Measurements from ENCODE around the gene NELL1.

NELL1 gene

GRCh38 chr11:20926799-20927540 lies 257.6 kb downstream of the NELL1 start:
- Histone ChIP-seq H3K27ac (ENCODE audit: low read depth, low read length) (no peak overlapping the region), H3K9me3 (ENCODE audit: control insufficient read depth in 1 of 2, low read length in 2 of 2) (no peaks in the 10 kb centered on the region), H3K36me3 (ENCODE audit: control insufficient read depth in 1 of 2, insufficient read depth in 2 of 2, low read length in 2 of 2) (no peaks in the 10 kb centered on the region), H3K9ac (ENCODE audit: low read depth in 1 of 2, low read length in 2 of 2) (no peak overlapping the region), H3K27me3 (ENCODE audit: control insufficient read depth in 1 of 2, insufficient read depth in 2 of 2, low read length in 2 of 2) (no peaks in the 10 kb centered on the region), H3K4me3 (ENCODE audit: low read depth in 1 of 2, low read length in 2 of 2) (no peak overlapping the region), H3K4me1 (ENCODE audit: control insufficient read depth in 1 of 2, insufficient read depth in 2 of 2, low read length in 2 of 2) (no peaks in the 10 kb centered on the region)

GRCh38 chr11:20931029-20931428 lies 261.6 kb downstream of the NELL1 start:
- Histone ChIP-seq H3K9ac (ENCODE audit: low read depth in 1 of 2, low read length in 2 of 2) (no peak overlapping the region), H3K4me3 (ENCODE audit: low read depth in 1 of 2, low read length in 2 of 2) (no peak overlapping the region), H3K9me3 (ENCODE audit: control insufficient read depth in 1 of 2, low read length in 2 of 2) (no peaks in the 10 kb centered on the region), H3K27ac (ENCODE audit: low read depth, low read length) (no peak overlapping the region), H3K27me3 (ENCODE audit: control insufficient read depth in 1 of 2, insufficient read depth in 2 of 2, low read length in 2 of 2) (no peaks in the 10 kb centered on the region), H3K36me3 (ENCODE audit: control insufficient read depth in 1 of 2, insufficient read depth in 2 of 2, low read length in 2 of 2) (no peaks in the 10 kb centered on the region), H3K4me1 (ENCODE audit: control insufficient read depth in 1 of 2, insufficient read depth in 2 of 2, low read length in 2 of 2) (no peaks in the 10 kb centered on the region)

DNA sequence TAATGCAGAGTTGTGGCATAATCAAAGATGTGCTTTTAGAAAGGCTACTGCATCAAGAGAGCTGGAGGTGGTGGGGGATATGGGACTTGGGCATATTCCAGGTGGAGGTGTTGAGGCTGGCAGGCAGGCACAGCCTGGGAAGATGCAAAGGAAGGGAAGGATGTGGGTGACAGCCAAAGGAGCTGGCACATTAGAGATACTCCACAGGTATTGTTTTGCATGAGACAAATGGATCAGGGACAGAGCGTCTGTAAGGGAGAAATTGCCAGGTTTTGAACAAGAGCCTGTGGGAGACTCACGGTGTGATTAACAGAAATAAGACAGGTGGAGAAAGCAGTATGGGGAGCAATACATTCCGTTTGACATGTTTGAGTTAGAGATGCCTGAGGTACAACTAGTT lies 263.7 kb downstream of the NELL1 start:
- Histone ChIP-seq H3K27ac (ENCODE audit: low read depth, low read length) (no peak overlapping the region), H3K9me3 (ENCODE audit: control insufficient read depth in 1 of 2, low read length in 2 of 2) (no peaks in the 10 kb centered on the region), H3K36me3 (ENCODE audit: control insufficient read depth in 1 of 2, insufficient read depth in 2 of 2, low read length in 2 of 2) (no peaks in the 10 kb centered on the region), H3K4me1 (ENCODE audit: control insufficient read depth in 1 of 2, insufficient read depth in 2 of 2, low read length in 2 of 2) (no peaks in the 10 kb centered on the region), H3K4me3 (ENCODE audit: low read depth in 1 of 2, low read length in 2 of 2) (no peak overlapping the region), H3K27me3 (ENCODE audit: control insufficient read depth in 1 of 2, insufficient read depth in 2 of 2, low read length in 2 of 2) (no peaks in the 10 kb centered on the region), H3K9ac (ENCODE audit: low read depth in 1 of 2, low read length in 2 of 2) (no peak overlapping the region)

- Histone ChIP-seq H3K4me3 (ENCODE audit: low read depth in 1 of 2, low read length in 2 of 2) (no peak overlapping the region), H3K9me3 (ENCODE audit: control insufficient read depth in 1 of 2, low read length in 2 of 2) (no peaks in the 10 kb centered on the region), H3K9ac (ENCODE audit: low read depth in 1 of 2, low read length in 2 of 2) (no peak overlapping the region), H3K27ac (ENCODE audit: low read depth, low read length) (no peak overlapping the region), H3K27me3 (ENCODE audit: control insufficient read depth in 1 of 2, insufficient read depth in 2 of 2, low read length in 2 of 2) (no peaks in the 10 kb centered on the region), H3K36me3 (ENCODE audit: control insufficient read depth in 1 of 2, insufficient read depth in 2 of 2, low read length in 2 of 2) (no peaks in the 10 kb centered on the region), H3K4me1 (ENCODE audit: control insufficient read depth in 1 of 2, insufficient read depth in 2 of 2, low read length in 2 of 2) (no peaks in the 10 kb centered on the region)
Measured at GRCh38 chr11:20933958-20934357, 264.6 kb downstream of the NELL1 start.

- no peak overlapping the region for H3K4me3 ChIP-seq (ENCODE audit: low read depth in 1 of 2, low read length in 2 of 2)
- H3K9me3 ChIP-seq (ENCODE audit: control insufficient read depth in 1 of 2, low read length in 2 of 2) = no peaks in the 10 kb centered on the region
- H3K4me1 ChIP-seq (ENCODE audit: control insufficient read depth in 1 of 2, insufficient read depth in 2 of 2, low read length in 2 of 2) = no peaks in the 10 kb centered on the region
- no peak overlapping the region for H3K27ac ChIP-seq (ENCODE audit: low read depth, low read length)
- H3K9ac ChIP-seq (ENCODE audit: low read depth in 1 of 2, low read length in 2 of 2) = no peak overlapping the region
- no peaks in the 10 kb centered on the region for H3K36me3 ChIP-seq (ENCODE audit: control insufficient read depth in 1 of 2, insufficient read depth in 2 of 2, low read length in 2 of 2)
- H3K27me3 ChIP-seq (ENCODE audit: control insufficient read depth in 1 of 2, insufficient read depth in 2 of 2, low read length in 2 of 2) = no peaks in the 10 kb centered on the region
Measured at GRCh38 chr11:20934516-20934915, 265.1 kb downstream of the NELL1 start.

DNA sequence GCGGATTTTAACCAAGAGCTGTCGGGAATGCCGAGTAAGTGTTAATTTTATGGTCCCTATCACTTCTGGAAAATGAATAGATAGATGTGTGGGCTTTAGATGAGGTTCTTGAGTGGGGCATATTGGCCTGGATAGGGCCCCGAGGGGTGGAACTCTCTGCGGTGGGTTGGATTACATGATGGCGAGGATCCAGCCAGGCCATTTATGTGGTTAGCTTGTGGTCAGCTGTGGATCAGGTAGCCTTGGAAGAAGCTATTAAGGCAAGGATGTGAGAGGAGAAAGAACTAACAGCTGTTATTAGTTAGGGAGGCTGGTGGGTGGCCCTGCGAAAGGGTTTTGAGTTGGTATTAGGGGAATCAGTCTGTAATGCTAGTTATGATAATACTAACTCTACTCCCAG lies 268.4 kb downstream of the NELL1 start:
- no peaks in the 10 kb centered on the region for H3K9me3 ChIP-seq (ENCODE audit: control insufficient read depth in 1 of 2, low read length in 2 of 2)
- no peaks in the 10 kb centered on the region for H3K27me3 ChIP-seq (ENCODE audit: control insufficient read depth in 1 of 2, insufficient read depth in 2 of 2, low read length in 2 of 2)
- no peak overlapping the region for H3K9ac ChIP-seq (ENCODE audit: low read depth in 1 of 2, low read length in 2 of 2)
- no peak overlapping the region for H3K27ac ChIP-seq (ENCODE audit: low read depth, low read length)
- H3K36me3 ChIP-seq (ENCODE audit: control insufficient read depth in 1 of 2, insufficient read depth in 2 of 2, low read length in 2 of 2) = no peaks in the 10 kb centered on the region
- H3K4me1 ChIP-seq (ENCODE audit: control insufficient read depth in 1 of 2, insufficient read depth in 2 of 2, low read length in 2 of 2) = no peaks in the 10 kb centered on the region
- H3K4me3 ChIP-seq (ENCODE audit: low read depth in 1 of 2, low read length in 2 of 2) = no peak overlapping the region

GRCh38 chr11:20949585-20949984 lies 280.2 kb downstream of the NELL1 start:
- Histone ChIP-seq H3K9ac (ENCODE audit: low read depth in 1 of 2, low read length in 2 of 2) (no peak overlapping the region), H3K36me3 (ENCODE audit: control insufficient read depth in 1 of 2, insufficient read depth in 2 of 2, low read length in 2 of 2) (no peaks in the 10 kb centered on the region), H3K27me3 (ENCODE audit: control insufficient read depth in 1 of 2, insufficient read depth in 2 of 2, low read length in 2 of 2) (no peaks in the 10 kb centered on the region), H3K4me3 (ENCODE audit: low read depth in 1 of 2, low read length in 2 of 2) (no peak overlapping the region), H3K27ac (ENCODE audit: low read depth, low read length) (no peak overlapping the region), H3K4me1 (ENCODE audit: control insufficient read depth in 1 of 2, insufficient read depth in 2 of 2, low read length in 2 of 2) (no peaks in the 10 kb centered on the region), H3K9me3 (ENCODE audit: control insufficient read depth in 1 of 2, low read length in 2 of 2) (no peaks in the 10 kb centered on the region)

- Histone ChIP-seq H3K36me3 (ENCODE audit: control insufficient read depth in 1 of 2, insufficient read depth in 2 of 2, low read length in 2 of 2) (no peaks in the 10 kb centered on the region), H3K9ac (ENCODE audit: low read depth in 1 of 2, low read length in 2 of 2) (no peak overlapping the region), H3K4me3 (ENCODE audit: low read depth in 1 of 2, low read length in 2 of 2) (no peak overlapping the region), H3K27me3 (ENCODE audit: control insufficient read depth in 1 of 2, insufficient read depth in 2 of 2, low read length in 2 of 2) (no peaks in the 10 kb centered on the region), H3K4me1 (ENCODE audit: control insufficient read depth in 1 of 2, insufficient read depth in 2 of 2, low read length in 2 of 2) (no peaks in the 10 kb centered on the region), H3K27ac (ENCODE audit: low read depth, low read length) (no peak overlapping the region), H3K9me3 (ENCODE audit: control insufficient read depth in 1 of 2, low read length in 2 of 2) (peaks cover 0 to 2% of the 10 kb centered on the region in 2 donors)
Measured at GRCh38 chr11:20962581-20962980, 293.2 kb downstream of the NELL1 start.

DNA sequence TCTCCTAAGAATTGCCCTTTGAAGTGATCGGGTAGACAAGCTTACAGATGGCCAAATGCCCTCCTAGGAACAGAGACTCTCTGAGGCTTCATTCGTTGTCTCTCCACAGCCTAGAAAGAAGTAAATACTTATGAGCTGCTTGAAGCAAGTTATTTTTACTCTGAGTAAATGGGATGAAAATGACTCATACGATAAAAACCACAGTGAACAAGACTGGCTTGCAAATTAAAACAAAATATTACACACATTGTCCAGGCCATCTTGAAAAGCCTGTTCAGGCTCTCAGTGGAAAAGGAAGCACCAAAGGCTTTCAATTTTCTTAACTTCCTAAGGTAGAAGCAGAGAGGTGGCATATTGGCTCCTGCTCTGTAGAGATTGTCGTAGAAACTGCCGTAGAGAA lies 294.2 kb downstream of the NELL1 start:
- H3K4me1 ChIP-seq (ENCODE audit: control insufficient read depth in 1 of 2, insufficient read depth in 2 of 2, low read length in 2 of 2) = no peaks in the 10 kb centered on the region
- no peak overlapping the region for H3K27ac ChIP-seq (ENCODE audit: low read depth, low read length)
- no peak overlapping the region for H3K9ac ChIP-seq (ENCODE audit: low read depth in 1 of 2, low read length in 2 of 2)
- no peaks in the 10 kb centered on the region for H3K27me3 ChIP-seq (ENCODE audit: control insufficient read depth in 1 of 2, insufficient read depth in 2 of 2, low read length in 2 of 2)
- no peak overlapping the region for H3K4me3 ChIP-seq (ENCODE audit: low read depth in 1 of 2, low read length in 2 of 2)
- no peaks in the 10 kb centered on the region for H3K36me3 ChIP-seq (ENCODE audit: control insufficient read depth in 1 of 2, insufficient read depth in 2 of 2, low read length in 2 of 2)
- peaks cover 0 to 2% of the 10 kb centered on the region in 2 donors for H3K9me3 ChIP-seq (ENCODE audit: control insufficient read depth in 1 of 2, low read length in 2 of 2)

DNA sequence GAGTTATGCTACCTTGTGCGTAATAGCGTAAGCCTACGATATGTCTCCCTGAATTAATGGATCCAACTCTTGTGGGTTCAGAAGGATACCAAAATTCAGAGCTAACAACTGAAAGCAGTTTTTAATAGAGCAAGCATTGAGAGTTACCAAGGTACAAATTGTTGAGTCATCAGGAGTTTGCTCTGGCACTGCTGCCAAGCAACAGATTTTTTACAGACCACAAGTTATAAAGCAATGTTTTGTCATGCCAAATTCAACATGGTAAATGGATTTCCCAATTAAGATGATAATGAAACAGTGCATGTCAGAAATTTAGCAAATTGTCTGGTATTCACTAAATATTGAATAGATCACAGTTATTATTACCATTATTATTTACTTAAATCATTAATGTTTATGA lies 295.6 kb downstream of the NELL1 start:
- Histone ChIP-seq H3K9ac (ENCODE audit: low read depth in 1 of 2, low read length in 2 of 2) (no peak overlapping the region), H3K27ac (ENCODE audit: low read depth, low read length) (no peak overlapping the region), H3K27me3 (ENCODE audit: control insufficient read depth in 1 of 2, insufficient read depth in 2 of 2, low read length in 2 of 2) (no peaks in the 10 kb centered on the region), H3K4me1 (ENCODE audit: control insufficient read depth in 1 of 2, insufficient read depth in 2 of 2, low read length in 2 of 2) (no peaks in the 10 kb centered on the region), H3K36me3 (ENCODE audit: control insufficient read depth in 1 of 2, insufficient read depth in 2 of 2, low read length in 2 of 2) (no peaks in the 10 kb centered on the region), H3K9me3 (ENCODE audit: control insufficient read depth in 1 of 2, low read length in 2 of 2) (peaks cover 0 to 2% of the 10 kb centered on the region in 2 donors), H3K4me3 (ENCODE audit: low read depth in 1 of 2, low read length in 2 of 2) (no peak overlapping the region)

All from duodenal mucosa (tissue), 2 donors.